ENCODE data around the gene SLC16A12.
"Not testable (repeated sequence)": the region's sequence is repeated elsewhere in the genome, so short reads cannot be mapped to it uniquely, and the experiment has no call there.

Gene SLC16A12

DNA sequence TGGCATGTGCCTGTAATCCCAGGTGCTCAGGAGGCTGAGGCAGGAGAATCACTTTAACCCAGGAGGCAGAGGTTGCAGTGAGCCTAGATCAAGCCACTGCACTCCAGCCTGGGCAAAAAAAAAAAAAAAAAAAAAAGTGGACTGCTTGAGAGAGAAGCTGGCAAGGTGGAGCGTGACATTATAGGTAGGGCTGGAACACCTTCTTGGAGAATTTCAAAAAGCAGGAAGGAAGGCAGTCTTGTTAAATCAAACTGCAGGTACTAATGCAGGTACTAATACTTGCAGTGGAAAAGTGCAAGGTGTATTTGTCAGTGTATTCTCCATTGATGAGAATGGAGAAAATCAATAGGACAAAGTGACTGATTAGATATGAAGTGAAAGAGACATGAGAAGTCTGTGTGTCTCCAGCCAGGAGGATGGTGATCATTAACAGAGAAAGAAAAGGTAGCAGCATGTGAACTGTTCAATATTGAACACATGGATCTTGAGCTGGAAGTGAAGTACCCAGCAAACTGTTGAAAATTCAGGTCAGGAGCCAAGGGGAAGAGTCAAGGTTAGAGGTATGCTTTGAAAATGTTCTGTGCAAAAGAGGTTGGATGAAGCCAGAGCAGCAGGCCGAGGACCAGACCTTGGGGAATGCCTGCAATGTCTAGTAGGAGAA lies 12.6 kb upstream of the SLC16A12 start:
- DNase-seq: no peak

- not testable (repeated sequence) for DNase-seq
Measured at GRCh38 chr10:89546651-89547050, 11.3 kb upstream of the SLC16A12 start.

- DNase-seq: no peak
Measured at GRCh38 chr10:89543841-89544240, 8.4 kb upstream of the SLC16A12 start.

DNA sequence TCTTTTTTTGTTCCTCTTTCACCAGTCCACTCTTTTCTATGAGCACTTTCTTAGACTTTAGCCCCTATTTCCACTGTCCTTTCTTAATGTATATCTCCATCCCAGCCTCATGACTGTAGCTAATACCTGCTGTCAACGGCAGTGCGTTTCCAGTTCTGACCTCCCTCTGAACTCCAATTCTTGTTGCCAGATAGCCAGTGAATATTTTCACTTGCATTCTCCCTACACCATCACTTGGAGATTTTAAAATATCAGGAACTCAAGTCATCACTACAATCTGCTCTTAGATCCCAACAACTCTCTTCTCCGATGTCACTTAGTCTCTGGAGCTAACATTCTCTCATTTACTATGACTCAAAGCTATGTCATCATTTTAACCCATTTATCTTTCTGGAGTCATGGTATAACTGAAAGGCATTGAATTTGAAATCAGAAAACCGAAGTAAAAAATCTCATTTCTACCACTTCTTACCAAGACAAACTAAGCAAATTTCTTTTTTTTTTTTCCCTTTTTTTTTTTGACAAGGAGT lies 5.1 kb upstream of the SLC16A12 start:
- no peak for DNase-seq

DNA sequence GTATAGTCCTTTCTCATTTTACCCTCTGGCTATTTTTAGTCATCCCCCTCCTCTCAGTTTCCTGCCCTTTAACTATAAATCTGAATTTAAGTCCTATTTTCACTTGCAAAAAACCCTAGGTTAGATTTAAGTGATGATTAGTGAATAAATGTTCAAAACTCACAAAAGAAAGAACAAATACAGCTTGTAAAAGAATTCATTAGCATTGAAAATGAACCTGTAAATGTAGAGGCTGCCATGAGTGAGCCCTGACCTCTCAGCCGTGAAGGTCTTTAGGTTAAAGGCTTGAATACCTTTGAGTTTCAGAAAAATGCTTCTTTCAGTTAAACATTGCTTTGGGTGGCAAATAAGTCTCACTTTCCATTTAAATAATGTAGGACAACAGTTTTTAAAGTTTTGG lies 2.0 kb upstream of the SLC16A12 start:
- DNase-seq: no peak

DNA sequence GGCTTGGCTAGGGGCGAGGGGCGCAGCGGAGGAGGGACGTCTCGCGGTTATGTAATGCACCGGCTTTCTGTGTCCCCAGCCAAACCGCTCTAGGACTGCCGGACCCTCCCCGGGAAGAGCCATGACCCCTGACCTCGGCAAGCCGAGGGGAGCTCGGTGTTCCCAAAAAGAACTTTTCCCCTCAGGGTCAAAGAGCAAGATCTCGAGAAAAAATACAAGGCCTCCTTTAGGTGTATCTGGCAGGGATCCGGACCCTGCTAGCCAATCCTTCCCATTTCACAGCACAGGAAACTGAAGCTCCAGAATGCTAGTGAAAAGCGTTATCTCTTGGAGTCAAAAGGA lies 590 bp upstream of the SLC16A12 start:
- no peak for DNase-seq

- no peak for DNase-seq
Measured at GRCh38 chr10:89534826-89535166, 598 bp downstream of the SLC16A12 start.

DNA sequence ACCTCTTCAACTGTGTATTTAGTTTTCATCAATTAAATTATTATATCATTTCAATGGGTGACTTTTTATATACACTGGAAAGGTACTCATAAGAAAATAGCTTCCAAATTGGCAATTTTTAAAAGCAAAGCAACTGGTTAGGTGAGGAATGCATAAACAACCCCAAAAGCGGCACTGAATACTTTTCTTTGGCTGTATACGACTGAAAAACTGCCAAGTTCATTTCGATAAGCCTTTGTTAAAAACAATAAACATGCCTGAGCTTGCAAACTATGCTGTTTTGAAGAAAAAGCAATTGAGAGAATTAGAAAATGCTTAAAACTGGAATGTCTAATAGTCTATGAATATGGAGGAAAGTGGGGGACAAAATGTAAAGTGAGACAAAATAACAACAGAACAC lies 2.9 kb downstream of the SLC16A12 start:
- DNase-seq: no peak

DNA sequence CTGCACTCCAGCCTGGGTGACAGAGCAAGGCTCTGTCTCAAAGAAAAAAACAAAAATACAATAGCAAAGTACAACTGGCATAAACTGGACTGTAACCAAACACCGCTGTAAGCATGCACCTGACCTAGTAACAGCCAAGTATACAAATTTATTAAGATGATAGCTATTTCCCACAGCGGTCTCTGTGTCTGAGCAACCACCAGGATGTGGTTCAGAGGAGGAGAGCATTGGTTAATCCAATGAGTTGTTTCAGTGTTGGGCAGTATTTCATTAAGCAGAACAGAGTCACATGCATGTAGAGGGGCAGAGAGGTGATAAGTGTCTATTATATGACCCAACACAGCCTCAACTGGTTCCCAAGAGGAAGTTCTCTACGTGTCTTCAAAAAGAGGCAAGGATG lies 4.0 kb downstream of the SLC16A12 start:
- DNase-seq: no peak

- DNase-seq: not testable (repeated sequence)
Measured at GRCh38 chr10:89529711-89530110, 5.7 kb downstream of the SLC16A12 start.

GRCh38 chr10:89526358-89526757 lies 9.0 kb downstream of the SLC16A12 start:
- no peak for DNase-seq

GRCh38 chr10:89525556-89525955 lies 9.8 kb downstream of the SLC16A12 start:
- no peak for DNase-seq

- DNase-seq: no peak
Measured at GRCh38 chr10:89524279-89524678, 11.1 kb downstream of the SLC16A12 start.

DNA sequence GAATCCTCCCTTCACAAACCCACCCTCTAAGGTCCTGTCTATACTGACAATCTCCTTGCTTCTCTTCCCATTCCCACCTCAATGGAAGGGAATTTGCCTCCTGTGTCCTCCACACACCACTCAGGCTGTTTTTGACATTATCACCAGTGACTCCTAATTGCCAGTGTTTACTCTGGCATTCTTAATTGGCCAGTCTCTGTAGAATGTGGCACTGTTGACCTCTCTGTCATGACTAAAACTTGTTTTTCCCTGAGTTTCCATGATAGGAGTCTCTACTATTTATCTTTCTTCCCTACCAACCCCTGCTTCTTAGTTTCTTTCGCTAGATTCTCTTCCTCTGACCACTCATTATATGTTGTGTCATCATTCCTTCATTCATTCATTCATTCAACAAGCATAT lies 12.1 kb downstream of the SLC16A12 start:
- DNase-seq: no peak

DNA sequence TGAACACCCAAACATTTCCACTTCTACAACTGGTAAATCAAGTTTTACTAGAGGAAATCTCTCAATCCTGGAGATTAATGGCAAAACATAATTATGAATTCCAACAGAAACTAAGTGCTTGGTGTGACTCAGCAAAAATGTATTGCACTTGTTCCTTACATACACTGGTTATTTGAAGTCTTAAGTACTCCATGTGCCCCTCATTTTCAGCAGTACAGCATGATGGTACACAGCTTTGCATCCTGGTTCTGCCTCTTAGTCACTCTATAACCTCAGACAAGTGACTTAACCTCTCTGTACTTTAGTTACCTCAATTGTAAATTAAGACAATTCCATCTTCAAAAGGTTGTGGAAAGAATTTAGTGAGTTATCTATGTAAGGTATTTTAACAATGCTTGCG lies 12.9 kb downstream of the SLC16A12 start:
- DNase-seq: no peak

GRCh38 chr10:89521368-89521767 lies 14.0 kb downstream of the SLC16A12 start:
- no peak for DNase-seq

DNA sequence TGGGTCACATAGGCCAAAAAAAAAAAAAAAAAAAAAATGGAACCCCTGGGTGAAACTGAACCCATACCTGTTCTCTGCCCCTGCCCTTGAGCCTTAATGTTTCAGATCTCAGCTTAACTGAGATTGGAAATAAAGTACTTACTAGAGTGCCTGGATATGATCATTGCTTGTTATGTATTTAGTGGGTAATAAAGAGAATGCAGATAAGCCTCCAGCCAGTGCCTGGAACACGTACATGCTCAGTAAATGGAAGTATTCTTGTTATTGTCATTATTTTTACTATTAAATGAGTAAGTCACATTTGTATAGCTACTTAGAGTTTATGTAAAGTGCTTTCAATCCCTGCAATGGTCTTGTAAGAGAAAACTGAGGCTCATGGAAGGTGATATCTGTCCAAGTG lies 14.7 kb downstream of the SLC16A12 start:
- DNase-seq: no peak

GRCh38 chr10:89518876-89519842 lies 16.2 kb downstream of the SLC16A12 start:
- DNase-seq: no peak

GRCh38 chr10:89518108-89518507 lies 17.3 kb downstream of the SLC16A12 start:
- no peak for DNase-seq

- no peak for DNase-seq
Measured at GRCh38 chr10:89516149-89516832, 19.1 kb downstream of the SLC16A12 start.

GRCh38 chr10:89515031-89515841 lies 20.2 kb downstream of the SLC16A12 start:
- DNase-seq: no peak

- DNase-seq: no peak
Measured at GRCh38 chr10:89513206-89513605, 22.2 kb downstream of the SLC16A12 start.

All from NCI-H524 treated with DMSO at 0.1 percent for 48 hours (cell line).